Stimulated activated CD8-positive, alpha-beta memory T cell treated with anti-CD3 and anti-CD28 coated beads, Interleukin-15, amount 100 ng/mL, for 1 hour (primary cell): ENCODE measurements around the gene BCL11A.

Experiments
- DNase-seq: peaks from one replicate; pipeline ENCODE4 v3.0.0-alpha.2; 2020; ENCODE audit warnings: low read depth

The BCL11A gene

DNA sequence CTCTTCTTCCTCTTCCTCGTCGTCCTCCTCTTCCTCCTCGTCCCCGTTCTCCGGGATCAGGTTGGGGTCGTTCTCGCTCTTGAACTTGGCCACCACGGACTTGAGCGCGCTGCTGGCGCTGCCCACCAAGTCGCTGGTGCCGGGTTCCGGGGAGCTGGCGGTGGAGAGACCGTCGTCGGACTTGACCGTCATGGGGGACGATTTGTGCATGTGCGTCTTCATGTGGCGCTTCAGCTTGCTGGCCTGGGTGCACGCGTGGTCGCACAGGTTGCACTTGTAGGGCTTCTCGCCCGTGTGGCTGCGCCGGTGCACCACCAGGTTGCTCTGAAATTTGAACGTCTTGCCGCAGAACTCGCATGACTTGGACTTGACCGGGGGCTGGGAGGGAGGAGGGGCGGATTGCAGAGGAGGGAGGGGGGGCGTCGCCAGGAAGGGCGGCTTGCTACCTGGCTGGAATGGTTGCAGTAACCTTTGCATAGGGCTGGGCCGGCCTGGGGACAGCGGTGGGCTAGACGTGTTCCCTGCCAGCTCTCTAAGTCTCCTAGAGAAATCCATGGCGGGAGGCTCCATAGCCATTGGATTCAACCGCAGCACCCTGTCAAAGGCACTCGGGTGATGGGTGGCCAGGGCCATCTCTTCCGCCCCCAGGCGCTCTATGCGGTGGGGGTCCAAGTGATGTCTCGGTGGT lies 91.9 kb downstream of the BCL11A start:
- no peak for DNase-seq

DNA sequence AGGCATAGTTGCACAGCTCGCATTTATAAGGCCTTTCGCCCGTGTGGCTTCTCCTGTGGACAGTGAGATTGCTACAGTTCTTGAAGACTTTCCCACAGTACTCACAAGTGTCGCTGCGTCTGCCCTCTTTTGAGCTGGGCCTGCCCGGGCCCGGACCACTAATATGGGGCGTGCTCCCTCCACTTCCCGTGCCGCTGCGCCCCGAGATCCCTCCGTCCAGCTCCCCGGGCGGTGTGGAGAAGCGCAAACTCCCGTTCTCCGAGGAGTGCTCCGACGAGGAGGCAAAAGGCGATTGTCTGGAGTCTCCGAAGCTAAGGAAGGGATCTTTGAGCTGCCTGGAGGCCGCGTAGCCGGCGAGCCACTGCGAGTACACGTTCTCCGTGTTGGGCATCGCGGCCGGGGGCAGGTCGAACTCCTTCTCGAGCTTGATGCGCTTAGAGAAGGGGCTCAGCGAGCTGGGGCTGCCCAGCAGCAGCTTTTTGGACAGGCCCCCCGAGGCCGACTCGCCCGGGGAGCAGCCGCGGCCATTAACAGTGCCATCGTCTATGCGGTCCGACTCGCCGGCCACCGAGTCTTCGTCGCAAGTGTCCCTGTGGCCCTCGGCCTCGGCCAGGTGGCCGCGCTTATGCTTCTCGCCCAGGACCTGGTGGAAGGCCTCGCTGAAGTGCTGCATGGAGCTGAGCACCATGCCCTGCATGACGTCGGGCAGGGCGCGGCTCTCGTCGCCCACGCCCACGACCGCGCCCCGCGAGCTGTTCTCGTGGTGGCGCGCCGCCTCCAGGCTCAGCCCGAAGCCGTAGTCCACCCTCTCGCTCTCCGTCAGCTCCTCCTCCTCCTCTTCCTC lies 92.7 kb downstream of the BCL11A start:
- DNase-seq = no peak

DNA sequence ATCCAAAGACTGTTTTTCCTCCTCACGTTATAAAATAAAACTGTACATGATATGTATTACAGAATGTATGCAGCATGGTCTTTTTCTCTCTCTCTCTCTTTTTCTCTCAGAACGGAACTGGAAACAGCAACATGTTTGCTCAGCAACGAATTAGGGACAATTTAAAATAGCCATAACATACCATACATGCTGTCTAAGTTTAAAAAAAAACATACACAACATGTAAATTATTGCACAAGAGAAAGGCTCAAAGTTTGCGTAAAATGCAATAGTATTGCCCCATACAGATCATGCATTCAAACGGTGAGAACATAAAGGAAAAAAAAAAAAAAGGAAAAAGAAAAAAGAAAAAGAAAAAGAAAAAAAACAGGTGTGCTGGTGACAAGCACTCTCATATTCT lies 93.6 kb downstream of the BCL11A start:
- DNase-seq = no peak

DNA sequence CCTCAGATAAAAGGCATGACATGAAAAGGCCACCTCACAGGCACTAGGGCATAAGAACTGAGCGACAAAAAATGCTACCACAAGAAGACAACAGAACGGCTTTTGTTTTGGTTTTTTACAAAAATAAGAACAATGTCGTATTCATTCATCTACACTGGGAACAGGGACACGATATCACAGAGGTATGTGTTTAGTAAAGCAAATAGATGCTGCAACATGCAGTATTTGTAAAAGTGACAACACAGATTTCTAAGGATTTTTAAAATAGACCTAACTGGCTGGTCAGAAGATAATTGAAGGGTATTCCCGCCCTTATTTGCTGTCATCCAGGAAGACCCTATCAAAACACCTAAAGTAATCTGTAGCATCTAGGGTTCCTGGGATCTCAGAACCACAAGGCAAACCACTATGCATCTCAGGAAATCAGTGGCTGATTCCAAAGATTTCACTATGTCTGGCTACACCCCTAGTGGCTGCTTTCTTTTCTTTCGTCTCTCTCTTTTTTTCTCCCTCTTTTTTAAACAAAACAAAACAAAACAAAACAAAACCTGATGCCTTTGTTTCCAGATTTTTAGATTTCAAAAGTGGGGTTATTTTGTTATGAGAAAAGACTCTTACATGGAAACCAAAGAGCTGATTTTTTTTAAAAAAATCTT lies 97.2 kb downstream of the BCL11A start:
- no peak for DNase-seq

DNA sequence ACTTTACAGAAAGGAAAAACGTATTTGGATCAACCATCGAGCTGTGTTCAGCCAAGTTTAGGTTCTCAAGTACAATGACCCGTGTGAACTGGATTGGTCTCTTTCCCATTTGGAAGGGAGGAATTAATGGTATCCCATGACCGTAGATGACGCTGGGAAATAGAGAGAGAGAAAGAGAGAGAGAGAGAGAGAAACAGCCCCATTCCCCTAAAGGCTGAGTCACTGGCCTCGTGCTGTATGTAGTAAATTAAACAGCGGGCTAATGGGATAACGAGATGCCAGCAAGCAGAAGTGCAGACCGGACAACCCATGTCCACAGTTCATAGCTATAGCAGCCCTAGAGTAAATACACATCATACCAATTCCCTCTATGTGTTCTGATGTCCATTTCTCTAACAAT lies 99.6 kb downstream of the BCL11A start:
- DNase-seq = no peak

DNA sequence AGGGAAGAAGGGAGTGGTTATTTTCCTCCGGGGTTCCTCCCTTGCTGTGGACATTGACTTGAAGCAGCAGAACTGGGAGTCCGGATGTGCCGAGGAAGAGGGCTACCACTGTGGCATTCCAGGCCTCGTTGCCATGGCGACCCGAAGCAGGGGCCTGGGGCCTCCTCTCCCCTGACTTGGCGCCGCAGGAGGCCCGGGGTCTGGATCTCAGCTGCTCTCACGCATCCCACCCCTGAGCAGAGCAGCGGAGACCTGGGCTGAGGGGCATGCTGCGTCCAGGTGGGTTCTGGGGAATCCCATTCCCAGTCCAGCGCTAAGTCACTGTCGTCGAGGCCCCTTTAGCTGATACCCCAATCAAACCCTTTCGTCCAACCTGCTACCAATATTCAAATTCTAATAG lies 100.2 kb downstream of the BCL11A start:
- DNase-seq = no peak

DNA sequence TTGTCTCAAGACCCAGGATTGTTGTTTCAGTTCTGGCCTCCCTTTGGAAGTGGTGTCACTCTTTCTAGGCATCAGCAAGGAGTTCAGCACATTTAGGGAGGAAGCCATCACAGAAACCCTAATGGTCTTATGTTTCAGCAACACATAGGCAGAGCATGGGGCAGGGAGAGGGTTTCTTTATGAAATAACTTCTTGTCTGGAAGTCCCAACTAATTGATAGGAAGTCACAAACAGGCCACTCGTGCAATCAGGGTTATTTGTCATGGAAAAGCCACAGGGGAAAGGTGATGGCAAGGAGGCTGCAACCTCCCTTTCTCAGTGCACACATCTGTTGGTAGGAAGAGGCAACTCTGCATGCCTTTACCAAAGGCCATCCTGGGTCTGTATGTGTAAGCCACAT lies 103.0 kb downstream of the BCL11A start:
- DNase-seq = no peak

DNA sequence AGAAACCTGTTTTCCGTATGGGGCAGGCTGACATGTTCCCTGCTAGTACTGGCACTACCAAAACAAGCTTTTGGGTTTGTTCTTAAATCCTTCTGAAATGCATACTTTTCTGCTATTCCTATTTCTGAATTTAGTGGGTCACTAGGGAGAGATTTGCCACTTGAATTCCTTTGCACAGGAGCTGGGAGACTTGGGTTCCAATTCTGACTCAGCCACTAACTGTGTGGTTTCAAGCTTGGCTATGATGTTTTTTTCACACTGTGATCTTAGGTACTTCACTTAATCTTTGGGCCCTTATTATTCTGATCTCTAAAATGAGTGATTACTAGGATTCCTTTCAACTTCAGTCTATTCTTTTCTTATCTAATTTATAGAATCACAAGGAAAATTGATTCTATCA lies 105.5 kb downstream of the BCL11A start:
- no peak for DNase-seq

DNA sequence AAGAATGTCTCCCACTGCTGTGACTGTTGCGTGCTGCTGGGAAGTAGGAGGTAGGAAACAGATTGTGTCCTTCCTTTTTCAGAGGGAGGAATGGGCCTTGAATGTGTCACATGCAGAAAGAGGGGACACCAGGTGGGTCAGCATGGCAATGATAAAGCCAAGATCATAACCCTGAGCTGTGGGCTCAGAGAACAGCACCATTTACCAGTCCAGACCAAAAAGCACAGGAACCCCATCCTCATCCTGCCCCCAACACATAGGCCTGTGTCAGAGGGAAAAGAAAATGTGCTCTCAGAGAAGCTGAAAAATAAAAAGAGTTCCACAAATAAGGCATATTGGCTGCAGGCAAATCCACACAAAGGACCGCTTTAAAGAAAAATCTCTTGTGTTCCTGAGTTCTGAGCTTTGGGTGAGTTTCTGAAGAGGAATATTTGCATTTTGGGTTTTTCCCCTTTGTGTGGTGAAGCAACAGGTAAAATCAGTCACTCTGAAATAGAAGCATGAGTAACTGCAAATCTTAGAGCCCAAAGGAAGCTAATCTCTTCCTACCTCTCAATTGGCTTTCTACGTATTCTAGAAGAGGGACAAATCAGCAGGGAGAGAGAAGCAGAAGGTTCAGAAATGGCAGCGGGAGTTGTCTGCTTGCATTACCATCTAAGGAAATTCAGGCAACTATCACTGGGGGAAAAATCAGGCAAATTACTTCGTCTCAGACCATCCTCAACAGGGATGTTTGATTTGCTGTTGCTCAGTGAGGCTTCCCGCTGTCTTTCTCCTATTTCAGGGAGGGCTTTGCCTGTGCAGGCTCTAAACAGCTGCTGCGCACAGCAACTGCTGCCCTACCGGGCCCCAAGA lies 106.8 kb downstream of the BCL11A start:
- DNase-seq = no peak

DNA sequence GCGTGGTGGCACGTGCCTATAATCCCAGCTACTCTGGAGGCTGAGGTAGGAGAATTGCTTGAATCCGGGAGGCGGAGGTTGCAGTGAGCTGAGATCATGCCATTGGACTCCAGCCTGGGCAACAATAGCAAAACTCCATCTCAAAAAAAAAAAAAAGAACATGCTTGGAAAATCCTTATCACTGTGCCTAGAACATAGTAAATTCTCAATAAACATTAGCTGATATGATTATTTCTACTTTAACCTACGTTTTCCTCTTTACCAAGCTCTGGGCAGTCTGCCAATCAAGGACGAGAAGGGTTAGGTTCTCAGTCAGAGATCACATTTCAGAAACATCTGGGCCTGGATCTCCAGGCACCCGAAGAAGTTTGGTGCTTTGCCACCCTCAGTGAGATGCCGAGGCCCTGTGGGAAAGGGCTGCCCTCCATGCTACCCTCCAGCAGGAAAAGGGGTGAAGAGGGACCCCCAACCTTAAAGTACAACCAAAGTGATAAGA lies 107.7 kb downstream of the BCL11A start:
- DNase-seq = no peak

DNA sequence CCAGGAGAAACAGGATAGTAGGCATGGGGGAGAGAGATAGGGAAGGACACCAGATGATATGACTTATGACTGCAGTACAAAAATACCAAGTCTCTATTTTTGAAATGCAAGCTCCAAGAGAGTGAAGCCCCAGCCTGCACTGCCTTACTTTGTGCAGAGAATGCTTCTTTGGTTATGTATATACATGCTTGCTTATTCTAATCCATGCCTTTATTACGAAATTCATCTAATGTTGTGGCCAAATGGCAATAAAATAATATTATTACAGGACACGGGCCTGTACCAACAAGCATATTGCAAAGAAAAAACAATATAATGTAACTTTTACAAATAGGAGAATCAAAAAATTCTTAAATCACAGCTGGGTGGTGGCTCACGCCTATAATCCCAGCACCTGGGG lies 110.8 kb downstream of the BCL11A start:
- DNase-seq = no peak

DNA sequence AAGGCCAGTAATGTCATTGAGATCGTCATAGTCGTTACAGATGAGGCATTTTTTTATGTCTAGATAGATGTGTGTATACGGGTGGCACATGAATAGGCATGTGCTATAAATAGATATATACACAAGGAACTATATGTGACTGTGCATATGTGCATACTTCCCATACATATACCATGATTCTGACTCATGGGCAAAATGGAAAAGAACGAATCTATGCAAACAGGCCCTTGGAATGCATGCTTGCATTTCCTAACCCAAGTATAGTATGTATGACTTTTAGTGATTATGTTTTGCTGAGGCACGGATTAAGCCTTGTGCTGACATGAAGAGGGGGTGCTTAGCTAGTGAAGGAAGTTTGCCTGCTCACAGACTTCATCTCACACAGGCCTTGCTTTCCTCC lies 111.7 kb downstream of the BCL11A start:
- DNase-seq = no peak

DNA sequence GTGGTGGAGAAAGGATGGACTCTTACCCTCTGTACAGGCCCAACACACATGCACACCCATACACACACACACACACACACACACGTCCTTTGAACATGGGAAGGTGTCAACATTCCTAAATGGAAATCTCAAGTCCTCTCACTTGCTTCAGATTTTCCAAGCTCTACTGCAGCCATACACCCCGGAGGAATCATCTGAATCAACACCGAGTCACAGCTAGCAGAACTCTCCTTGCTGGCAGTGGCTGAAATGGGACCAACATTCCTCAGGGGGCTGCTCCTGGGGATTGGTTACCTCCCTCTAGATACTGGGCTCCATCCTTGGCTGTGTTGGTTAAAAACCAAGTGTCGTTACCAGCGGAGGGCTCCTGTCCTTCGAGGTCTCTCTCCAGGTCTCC lies 112.7 kb downstream of the BCL11A start:
- no peak for DNase-seq

DNA sequence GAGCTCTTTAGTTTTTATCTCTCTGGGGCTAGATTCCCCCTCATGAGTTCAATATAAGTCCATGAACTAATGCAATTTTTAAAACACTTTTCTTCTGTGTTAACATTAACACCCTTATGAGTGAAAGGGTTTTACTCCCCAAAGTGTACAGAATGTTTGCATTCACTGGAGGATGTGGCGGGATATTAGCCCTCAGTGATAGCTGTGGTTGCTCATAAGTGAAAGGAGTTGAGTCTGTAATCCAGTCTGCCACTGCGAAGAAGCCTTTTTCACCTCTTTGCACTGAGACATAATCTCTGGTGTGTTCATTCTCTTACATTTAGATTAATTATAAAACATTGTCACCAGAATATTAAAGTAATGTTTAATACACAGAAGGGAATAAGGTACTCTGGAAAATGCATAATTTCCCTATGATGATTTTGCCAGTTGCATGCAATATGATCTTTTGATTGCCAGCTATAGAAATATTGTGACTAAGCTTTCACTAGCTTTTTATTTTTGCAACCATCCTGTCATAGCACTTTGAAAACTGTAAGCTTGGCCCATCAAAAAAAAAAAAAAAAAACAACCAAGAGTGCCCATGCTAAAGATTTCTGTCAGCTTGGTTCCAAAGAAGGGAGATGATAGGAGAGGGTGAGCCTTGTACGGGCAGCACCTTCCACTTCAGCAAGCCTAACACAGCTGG lies 113.2 kb downstream of the BCL11A start:
- DNase-seq = no peak

DNA sequence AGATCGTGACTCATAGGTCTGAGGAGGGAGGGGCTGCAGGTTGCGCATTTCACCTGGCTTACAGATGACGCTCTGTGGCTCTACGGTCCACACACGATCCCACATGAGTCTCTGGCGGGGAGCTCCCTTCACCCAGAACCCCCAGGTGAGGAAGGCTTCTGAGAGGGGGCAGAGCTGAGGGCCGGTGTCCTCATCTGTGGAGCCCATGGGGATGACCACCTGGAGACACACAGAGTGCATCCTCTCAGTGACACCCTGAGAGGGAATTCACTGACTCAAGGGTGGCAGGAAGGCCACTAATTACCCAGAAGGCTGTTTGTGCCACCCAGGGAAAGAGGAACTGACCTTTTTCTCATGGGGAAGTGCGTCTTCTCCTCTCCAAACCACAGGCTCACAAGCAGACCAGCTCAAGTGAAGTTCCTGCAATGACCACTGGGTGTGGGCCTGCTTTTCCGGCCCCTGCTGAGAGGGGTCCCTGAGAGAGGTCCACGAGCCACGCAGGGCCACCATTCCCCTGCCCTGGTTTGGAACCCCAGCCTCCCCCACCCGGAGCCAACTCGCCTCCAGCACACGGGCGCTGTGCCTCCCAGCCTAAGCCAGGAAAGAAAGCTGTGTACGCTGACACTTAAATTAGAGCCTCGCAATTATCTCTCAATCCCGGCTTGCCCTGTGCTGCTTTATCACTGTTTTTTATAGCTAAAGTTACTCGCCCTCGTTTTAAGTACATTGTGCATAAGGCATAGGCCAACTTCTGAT lies 114.1 kb downstream of the BCL11A start:
- DNase-seq = no peak

DNA sequence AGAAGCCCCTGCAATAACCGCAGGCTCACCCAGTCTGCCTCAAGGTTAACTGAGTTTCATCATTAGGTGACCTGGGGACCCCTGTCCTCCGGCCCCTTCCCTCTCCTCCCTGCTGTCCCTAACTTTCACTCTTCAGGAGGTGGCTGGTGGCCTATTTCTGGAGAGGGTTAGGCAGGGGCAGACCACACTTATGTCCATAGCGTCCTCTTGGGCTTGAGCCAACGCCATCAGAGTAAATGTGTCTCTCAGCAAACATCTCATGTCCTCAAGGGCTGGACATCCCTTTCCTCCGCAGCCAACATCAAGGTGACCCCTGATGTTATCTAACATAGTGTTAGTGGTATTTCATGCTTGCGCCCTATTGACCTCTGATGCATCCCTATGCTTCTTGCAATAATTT lies 114.8 kb downstream of the BCL11A start:
- DNase-seq = no peak

DNA sequence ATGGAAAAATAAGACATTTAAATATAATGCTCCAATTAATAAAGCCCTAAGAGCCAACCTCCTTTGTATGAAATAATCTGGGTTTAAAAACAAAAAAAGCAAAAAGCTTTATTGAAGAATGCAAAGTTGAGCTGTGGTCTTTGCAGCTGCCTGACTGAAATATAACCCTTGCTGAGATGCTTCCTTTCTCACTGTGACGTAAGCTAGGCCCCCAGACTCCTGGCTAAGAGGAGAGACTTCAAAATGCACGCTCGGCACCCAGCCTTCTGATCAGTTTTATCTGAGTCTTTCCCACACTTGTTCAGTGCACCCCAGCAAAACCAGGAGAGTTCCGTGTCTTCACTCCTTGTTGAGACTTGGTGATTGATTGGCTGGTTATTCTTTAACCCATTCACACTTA lies 115.3 kb downstream of the BCL11A start:
- DNase-seq = no peak

DNA sequence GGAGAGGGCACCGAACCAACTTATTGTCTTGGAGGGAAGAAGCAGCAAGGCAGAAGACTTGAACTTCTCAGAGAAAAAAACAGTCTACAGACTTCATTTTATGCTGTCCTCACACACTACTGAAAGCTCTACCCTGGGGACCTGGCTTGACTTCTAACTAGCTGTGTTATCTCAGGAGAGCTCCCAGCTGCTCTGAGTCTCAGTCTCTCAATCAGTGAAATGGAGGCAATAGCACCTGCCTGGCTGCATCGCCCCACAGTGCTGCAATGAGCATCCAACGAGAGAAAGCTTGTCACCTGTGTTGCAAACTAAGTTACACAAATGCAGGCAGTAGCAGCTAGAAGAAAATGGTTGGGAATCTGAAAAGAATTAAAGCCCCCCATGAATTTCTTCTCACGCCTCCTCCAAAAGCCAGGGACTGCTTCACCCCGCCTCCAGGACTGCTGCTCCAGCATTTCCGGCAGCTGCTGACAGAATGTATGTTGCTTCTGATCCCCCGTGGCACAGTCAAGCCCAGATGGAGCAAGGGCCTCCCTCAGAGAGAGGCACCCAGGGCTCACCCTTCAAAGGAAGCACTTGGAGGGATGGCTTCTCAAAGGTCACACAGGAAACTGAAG lies 116.3 kb downstream of the BCL11A start:
- no peak for DNase-seq

DNA sequence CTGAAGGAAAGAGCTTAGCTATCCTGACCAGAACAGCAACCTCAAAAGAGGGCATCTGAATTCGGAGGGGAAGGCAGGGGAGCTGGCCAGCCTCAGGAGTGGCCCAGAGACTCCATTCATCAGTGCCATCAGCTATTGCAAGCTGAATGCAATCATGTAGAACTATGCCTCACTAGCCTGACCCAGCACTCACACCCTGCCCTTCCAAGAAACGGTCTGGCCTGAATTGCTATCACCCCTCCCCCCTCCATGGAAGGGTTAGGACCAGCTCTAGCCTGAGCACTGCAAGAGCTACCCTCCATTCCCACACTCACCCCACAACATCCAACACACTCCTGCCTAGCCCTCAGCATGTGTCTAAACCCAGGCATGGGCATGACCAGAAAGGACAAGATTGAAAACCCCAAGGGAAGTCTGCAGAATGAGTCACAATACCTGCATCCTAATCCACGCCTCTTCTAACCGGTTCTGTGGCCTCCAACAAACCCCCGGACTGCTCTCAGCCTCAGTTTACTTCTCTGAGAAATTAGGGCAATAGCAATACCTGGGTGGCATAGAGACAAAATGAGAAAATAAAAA lies 120.3 kb downstream of the BCL11A start:
- no peak for DNase-seq

DNA sequence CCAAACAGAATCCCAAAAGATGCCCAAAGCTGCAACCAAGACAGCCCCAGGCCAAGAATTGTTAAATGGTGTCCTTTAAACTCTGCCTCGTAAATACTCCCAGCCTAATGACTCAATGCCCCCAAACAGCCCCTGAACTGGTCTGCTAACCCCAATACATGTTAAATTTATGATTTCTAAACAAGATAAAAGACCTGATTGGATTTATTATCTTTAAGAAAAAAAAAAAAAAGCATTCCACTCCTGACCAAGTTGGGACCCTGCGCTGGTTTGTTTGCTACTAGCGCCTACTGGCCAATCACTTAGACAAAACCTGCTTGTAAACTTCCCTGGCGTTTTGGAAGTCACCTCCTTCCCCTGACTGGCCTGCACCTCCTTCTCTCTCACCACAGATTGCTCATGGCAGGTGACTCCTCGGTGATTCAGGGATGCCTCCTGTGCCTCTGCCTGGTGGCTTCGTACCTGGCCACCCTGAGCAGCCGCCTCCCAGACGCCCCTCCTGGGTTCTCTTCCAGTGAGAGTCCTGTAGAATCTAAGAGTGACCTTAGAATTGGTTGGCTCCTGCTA lies 121.3 kb downstream of the BCL11A start:
- no peak for DNase-seq
